GM12874 (cell line): ENCODE results near the gene GSG1L.

Source experiments
- TF ChIP-seq, protein P1 (sequence below): IDR thresholded peaks from 2 replicates; pipeline ENCODE4 v1.5.1; 2011; ENCODE audit warnings: low read depth, mild to moderate bottlenecking, control low read depth, low read length, moderate library complexity; ENCODE audit not compliant: insufficient read depth

GSG1L gene

DNA sequence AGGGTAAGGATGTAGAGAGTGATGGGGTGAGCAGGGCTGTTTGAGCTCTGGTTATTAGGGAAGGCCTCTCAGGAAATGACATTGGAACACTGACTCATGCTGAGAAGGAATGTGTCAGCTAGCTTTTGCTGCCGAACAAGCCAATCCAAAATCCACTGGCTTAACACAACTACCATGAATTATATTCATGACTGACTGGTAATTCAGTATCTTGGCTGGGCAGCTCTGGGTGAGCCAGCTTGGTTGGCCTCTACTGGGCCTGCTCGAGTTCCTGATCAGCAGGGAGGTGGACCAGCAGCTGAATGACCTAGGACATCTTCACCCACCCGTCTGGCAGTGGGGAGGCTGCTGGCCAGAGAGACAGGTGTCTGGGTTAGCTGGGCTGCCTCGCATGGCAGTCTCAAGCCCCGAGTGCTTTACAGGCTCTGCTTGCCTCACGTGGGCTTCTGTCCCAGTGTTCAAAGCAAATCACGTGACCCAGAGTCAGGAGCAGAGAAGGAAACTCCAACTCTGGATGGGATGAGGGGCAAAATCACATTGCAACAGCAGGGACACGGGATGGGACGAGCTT, 304.1 kb downstream of the GSG1L start:
- TF ChIP-seq, protein P1, sequence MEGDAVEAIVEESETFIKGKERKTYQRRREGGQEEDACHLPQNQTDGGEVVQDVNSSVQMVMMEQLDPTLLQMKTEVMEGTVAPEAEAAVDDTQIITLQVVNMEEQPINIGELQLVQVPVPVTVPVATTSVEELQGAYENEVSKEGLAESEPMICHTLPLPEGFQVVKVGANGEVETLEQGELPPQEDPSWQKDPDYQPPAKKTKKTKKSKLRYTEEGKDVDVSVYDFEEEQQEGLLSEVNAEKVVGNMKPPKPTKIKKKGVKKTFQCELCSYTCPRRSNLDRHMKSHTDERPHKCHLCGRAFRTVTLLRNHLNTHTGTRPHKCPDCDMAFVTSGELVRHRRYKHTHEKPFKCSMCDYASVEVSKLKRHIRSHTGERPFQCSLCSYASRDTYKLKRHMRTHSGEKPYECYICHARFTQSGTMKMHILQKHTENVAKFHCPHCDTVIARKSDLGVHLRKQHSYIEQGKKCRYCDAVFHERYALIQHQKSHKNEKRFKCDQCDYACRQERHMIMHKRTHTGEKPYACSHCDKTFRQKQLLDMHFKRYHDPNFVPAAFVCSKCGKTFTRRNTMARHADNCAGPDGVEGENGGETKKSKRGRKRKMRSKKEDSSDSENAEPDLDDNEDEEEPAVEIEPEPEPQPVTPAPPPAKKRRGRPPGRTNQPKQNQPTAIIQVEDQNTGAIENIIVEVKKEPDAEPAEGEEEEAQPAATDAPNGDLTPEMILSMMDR = no peak

DNA sequence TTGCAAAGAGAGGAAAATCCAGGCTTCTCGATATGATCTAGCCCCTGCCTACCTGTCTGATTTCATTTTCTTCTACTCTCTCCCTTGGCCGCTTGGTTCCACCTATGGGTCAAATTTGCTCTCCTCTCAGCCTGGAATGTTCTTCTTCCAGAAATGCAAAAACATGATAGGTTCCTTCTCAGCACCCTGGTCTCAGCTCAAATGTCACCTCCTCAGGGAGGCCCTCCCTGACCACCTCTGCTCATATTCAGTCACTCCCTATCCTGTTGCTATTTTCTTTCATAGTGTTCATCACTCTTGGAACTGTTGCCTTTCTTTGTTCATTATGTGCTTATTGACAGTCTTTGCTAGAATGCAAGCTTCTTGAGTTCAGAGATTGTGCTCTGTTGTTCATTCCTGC, 305.0 kb downstream of the GSG1L start:
- TF ChIP-seq, protein P1 = no peak

DNA sequence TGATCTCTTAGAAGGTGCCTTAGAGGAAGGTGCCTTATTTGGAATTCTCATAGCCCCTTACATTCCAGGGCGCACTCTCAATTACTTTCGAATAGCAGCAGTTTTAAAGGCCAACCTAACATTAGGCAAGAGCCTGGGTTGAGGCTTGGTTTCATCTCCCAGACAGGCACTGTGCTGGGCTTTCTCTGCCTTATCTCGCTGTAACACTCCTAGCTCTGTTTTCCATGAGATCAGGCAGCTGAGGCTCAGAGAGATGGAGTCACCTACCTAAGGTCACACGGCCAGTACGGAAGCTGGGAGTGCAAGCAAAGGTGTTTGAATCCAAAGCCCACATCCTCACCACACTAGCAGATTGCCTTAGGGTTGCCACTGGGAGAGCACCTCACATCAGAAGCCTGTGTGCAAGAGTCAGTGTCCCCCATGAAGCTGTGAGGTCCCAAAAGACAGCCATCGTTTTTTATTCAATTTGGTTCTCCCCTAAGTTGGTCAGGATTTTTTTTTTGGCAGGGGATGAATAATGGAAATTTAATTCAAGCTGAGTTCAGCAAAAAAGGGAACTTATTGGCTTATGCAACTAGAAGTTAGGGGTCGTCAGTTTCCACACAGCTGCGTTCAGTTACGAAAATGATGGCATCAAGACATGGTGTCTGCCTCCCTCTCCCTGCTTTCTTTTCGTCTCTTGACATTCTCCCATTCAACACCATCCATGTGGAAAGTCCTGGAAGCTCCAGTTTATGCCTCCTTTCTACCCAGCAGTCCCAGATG, 307.1 kb downstream of the GSG1L start:
- TF ChIP-seq, protein P1 = no peak

DNA sequence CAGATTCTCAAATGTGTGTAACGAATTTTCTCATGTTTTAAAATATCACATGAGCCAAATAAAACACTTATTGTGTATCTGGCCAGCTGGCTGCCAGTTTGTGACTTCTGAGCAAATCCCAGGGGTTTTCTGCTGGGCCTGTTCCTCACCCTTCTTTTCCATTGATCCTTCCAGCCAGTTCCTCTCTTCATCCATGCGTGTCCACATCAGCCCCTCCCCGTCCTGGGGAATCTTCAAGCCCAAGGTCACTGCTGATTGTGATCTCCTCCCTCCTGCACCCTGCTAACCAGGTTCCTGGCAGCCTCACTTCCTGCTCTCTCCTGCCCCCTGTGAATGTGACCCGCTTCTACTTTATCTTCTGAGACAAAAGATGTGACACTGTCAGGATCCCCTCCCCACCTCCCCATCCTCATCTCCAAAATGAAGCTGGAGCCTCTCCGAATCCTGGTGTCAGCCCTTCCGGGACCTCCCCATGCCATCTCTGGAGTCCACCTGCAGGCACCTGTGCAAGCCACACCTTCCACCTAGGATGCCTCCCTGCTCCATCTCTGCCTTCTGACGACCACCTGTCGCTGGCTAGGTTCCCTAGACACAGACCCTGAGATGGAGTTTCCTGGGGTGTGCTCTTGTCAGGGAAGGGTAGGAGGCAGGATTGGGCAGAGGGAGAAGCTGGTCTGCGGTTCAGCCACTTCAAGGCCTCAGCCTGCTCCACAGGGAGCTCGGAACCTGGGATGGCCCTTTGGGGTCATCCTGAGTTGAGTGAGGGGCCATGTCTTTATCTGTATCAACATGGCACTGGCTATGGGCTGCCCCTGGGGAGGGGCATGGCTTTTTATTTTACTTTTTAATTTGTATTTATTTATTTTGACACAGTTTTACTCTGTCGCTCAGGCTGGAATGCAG, 308.5 kb downstream of the GSG1L start:
- TF ChIP-seq, protein P1 = no peak

DNA sequence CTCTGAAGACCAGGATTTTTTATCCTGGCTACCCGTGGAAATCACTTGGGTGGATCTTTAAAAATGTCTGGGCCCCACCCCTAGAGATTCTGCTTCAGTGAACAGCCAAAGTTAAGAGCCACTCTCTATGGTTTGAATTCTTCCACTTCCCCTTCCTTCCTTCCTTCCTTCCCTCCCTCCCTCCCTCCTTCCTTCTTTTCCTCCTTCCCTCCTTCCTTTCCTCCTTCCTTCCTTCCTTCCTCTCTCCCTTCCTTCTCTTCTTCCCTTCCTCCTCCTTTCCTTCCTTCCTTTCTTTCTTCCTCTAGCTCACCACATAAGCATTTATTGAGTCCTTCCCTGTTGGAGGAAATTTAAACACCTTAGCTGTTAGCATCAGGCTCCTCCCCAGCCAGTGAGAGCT, 310.0 kb downstream of the GSG1L start:
- TF ChIP-seq, protein P1 = no peak

DNA sequence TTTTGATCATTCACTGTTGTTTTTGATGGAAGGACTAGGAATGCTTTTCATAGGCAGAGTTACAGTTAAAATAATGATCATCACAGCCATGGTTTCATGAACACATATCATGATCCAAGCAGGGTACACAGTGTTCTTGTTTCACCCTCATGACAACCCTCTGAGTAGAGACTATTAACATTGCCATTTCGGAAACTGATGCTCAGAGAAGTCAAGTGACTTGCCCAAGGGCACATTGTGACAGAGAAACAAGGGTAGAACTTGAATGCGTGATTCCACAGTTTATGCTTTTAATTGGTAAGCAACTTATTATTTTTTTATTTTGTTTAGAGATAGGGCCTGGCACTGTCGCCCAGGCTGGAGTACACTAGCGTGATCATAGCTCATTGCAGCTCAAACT, 311.3 kb downstream of the GSG1L start:
- TF ChIP-seq, protein P1 = no peak

DNA sequence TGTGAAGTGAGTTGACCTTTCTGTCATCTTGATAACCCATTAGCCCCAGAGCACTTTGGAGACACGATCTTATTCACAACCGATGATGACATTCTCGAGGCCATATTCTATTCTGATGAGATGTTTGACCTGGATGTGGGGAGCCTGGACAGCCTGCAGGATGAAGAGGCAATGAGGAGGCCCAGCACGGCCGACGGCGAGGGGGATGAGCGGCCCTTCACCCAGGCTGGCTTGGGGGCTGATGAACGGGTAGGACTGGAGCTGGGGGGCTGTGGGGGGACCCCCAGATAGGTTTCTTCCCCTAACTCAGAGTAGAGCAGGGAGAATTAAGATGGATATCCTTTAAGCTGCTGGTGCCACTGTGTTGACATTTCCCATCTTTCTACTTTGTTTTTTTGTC, 311.8 kb downstream of the GSG1L start:
- TF ChIP-seq, protein P1 = no peak
